OCI-LY7 (cell line): ENCODE data around the gene NUP133. TPM values are rescaled to one million over a fixed set of nuclear protein-coding genes. Genes with fewer than 3 reads are reported as not detected.

Experiments
- BruUV-seq: library from RNA; stranded (reverse); fragments of 400-500 nt; replicated peaks from 2 replicates; lab custom pipeline; 2021; lab: Mats Ljungman, UMichigan
- CTCF ChIA-PET: fragments of 300-600 bp; sonication (Branson Sonifier 250); formaldehyde crosslinking; loops from one replicate; lab custom pipeline; 2022; ENCODE audit warnings: antibody characterized with exemption; ENCODE audit not compliant: unreplicated experiment; lab: Charles Lee
- POLR2A ChIA-PET: fragments of 300-600 bp; sonication (Branson Sonifier 250); formaldehyde crosslinking; loops from one replicate; lab custom pipeline; 2022; ENCODE audit warnings: antibody characterized with exemption; lab: Charles Lee
- DNase-seq: peaks from one replicate; pipeline ENCODE4 v3.0.0-alpha.2; 2015; ENCODE audit warnings: low spot score
- H2AFZ ChIP-seq: fragments of 200-600 bp; sonication (generic), shearing (Covaris generic); 2 replicates; pipeline ENCODE4 v1.6.1; 2014; ENCODE audit warnings: mild to moderate bottlenecking, antibody characterized with exemption, low read length, moderate library complexity
- H3K27ac ChIP-seq: fragments of 200-600 bp; sonication (generic); 2 replicates; pipeline ENCODE4 v1.5.1; 2014; ENCODE audit warnings: mixed run types, low read depth, mild to moderate bottlenecking, moderate library complexity, low read length, inconsistent platforms; ENCODE audit not compliant: poor library complexity, severe bottlenecking
- H3K36me3 ChIP-seq: fragments of 200-600 bp; sonication (generic); 2 replicates; pipeline ENCODE4 v1.6.1; 2014; ENCODE audit warnings: mild to moderate bottlenecking, antibody characterized with exemption, low read length, moderate library complexity, mixed read lengths; ENCODE audit not compliant: insufficient read depth
- H3K4me1 ChIP-seq: fragments of 200-600 bp; sonication (generic); 2 replicates; pipeline ENCODE4 v1.5.1; 2014; ENCODE audit warnings: mild to moderate bottlenecking, low read length; ENCODE audit not compliant: insufficient read depth, poor library complexity, severe bottlenecking
- H3K4me2 ChIP-seq: fragments of 200-600 bp; sonication (generic); 2 replicates; pipeline ENCODE4 v1.6.1; 2014; ENCODE audit warnings: mild to moderate bottlenecking, low read length
- H3K4me3 ChIP-seq: fragments of 200-600 bp; sonication (generic); 2 replicates; pipeline ENCODE4 v1.5.1; 2014; ENCODE audit warnings: mild to moderate bottlenecking, low read depth, low read length; ENCODE audit not compliant: poor library complexity, severe bottlenecking
- H3K79me2 ChIP-seq: fragments of 200-600 bp; sonication (generic); 2 replicates; pipeline ENCODE4 v1.6.1; 2016; ENCODE audit warnings: low read depth, mild to moderate bottlenecking, low read length, moderate library complexity, mixed read lengths; ENCODE audit not compliant: insufficient read depth
- H3K9me2 ChIP-seq: fragments of 200-600 bp; sonication (generic); 2 replicates; pipeline ENCODE4 v1.6.1; 2016; ENCODE audit warnings: mild to moderate bottlenecking, low read length, mixed read lengths; ENCODE audit not compliant: insufficient read depth
- H3K9me3 ChIP-seq: fragments of 200-600 bp; sonication (generic); 2 replicates; pipeline ENCODE4 v1.6.1; 2014; ENCODE audit warnings: mild to moderate bottlenecking, mixed run types, low read length, mixed read lengths
- H4K20me1 ChIP-seq: fragments of 200-600 bp; sonication (generic); 2 replicates; pipeline ENCODE4 v1.6.1; 2014; ENCODE audit warnings: mild to moderate bottlenecking, antibody characterized with exemption, low read length, moderate library complexity, mixed read lengths; ENCODE audit not compliant: insufficient read depth
- CTCF ChIP-seq: fragments of 200-600 bp; sonication (generic); conservative IDR thresholded peaks from 2 replicates; pipeline ENCODE4 v1.5.1; 2014; ENCODE audit warnings: mild to moderate bottlenecking, antibody characterized with exemption, low read length, moderate library complexity, mixed read lengths
- EZH2phosphoT487 ChIP-seq: fragments of 200-600 bp; sonication (generic); IDR thresholded peaks from 2 replicates; pipeline ENCODE4 v1.6.1; 2018; ENCODE audit warnings: low read depth, borderline replicate concordance, mild to moderate bottlenecking, mixed run types, antibody characterized with exemption, low read length, moderate library complexity, mixed read lengths
- intact Hi-C: fragments of 100-400 bp; cut with micrococcal nuclease; formaldehyde crosslinking; loops from one replicate; pipeline ENCODE4 v1.10.0; 2022; ENCODE audit not compliant: unreplicated experiment
- total RNA-seq, 2 experiments: library from RNA; depleted of rRNA in 1 of 2; stranded (reverse); fragments of >200 nt in 1 of 2; shearing (Covaris generic) in 1 of 2; gene quantifications; 2 replicates each; pipeline ENCODE4 v1.2.3, GENCODE V29; 2014 to 2022

Gene NUP133
- total RNA-seq, 2 experiments from 2014 or later: 33.0 to 50.4 TPM

- ChIA-PET POLR2A (interaction anchor here (0.5 to 1.4 kb wide), 10 partner anchors 11 to 683 kb away, joined by 3 to 10 read pairs (median 3); no protein-coding TSS in a partner anchor), CTCF (no interaction called here)
- no TSS peak for BruUV-seq
- no peaks in the 10 kb centered on the region for H3K4me1 ChIP-seq
- H3K4me2 ChIP-seq: no peak overlapping the region
- no peak overlapping the region for H3K27ac ChIP-seq
- TF ChIP-seq CTCF (no peak), EZH2phosphoT487 (no peak)
- H3K9me2 ChIP-seq: no peaks in the 10 kb centered on the region
- no peaks in the 10 kb centered on the region for H3K79me2 ChIP-seq
- peaks cover 56% of the 10 kb centered on the region for H3K36me3 ChIP-seq
- H3K9me3 ChIP-seq: no peaks in the 10 kb centered on the region
- no peak overlapping the region for H3K4me3 ChIP-seq
- no peak overlapping the region for H2AFZ ChIP-seq
- no peaks in the 10 kb centered on the region for H4K20me1 ChIP-seq
- DNase-seq: no peak
- intact Hi-C loops: no loop called here
Observed at GRCh38 chr1:229440851-229441537, 67.1 kb downstream of the NUP133 start.

- Histone ChIP-seq H3K36me3 (peaks cover 33% of the 10 kb centered on the region), H3K9me2 (no peaks in the 10 kb centered on the region), H3K27ac (no peak overlapping the region), H3K79me2 (no peaks in the 10 kb centered on the region), H3K9me3 (no peaks in the 10 kb centered on the region), H3K4me3 (no peak overlapping the region), H3K4me2 (no peak overlapping the region), H2AFZ (no peak overlapping the region), H4K20me1 (no peaks in the 10 kb centered on the region), H3K4me1 (no peaks in the 10 kb centered on the region)
- ChIA-PET CTCF (interaction anchor here (1.1 kb wide), 1 partner anchor 183 kb away, joined by 3 read pairs; no protein-coding TSS in a partner anchor), POLR2A (interaction anchor here (0.5 to 1.6 kb wide), 3 partner anchors 10 to 22 kb away, joined by 3 to 5 read pairs (median 3); no protein-coding TSS in a partner anchor)
- BruUV-seq: no TSS peak
- intact Hi-C loops: no loop called here
- no peak for DNase-seq
- TF ChIP-seq EZH2phosphoT487: no peak
- no peak for TF ChIP-seq CTCF
Observed at GRCh38 chr1:229438021-229438420, 70.1 kb downstream of the NUP133 start.

- CTCF ChIA-PET: interaction anchor here (1.1 kb wide), 1 partner anchor 182 kb away, joined by 3 read pairs; no protein-coding TSS in a partner anchor
- Histone ChIP-seq H3K79me2 (no peaks in the 10 kb centered on the region), H3K27ac (no peak overlapping the region), H2AFZ (no peak overlapping the region), H3K9me3 (no peaks in the 10 kb centered on the region), H3K4me2 (no peak overlapping the region), H3K4me1 (no peaks in the 10 kb centered on the region), H3K9me2 (no peaks in the 10 kb centered on the region), H3K36me3 (peaks cover 29% of the 10 kb centered on the region; the same call in 1 of the 2 replicates), H3K4me3 (no peak overlapping the region), H4K20me1 (no peaks in the 10 kb centered on the region)
- DNase-seq: no peak
- TF ChIP-seq EZH2phosphoT487 (no peak), CTCF (no peak)
- intact Hi-C loops: no loop called here
- no TSS peak for BruUV-seq
- POLR2A ChIA-PET: interaction anchor here (0.5 to 1.6 kb wide), 5 partner anchors 9 to 180 kb away, joined by 3 to 5 read pairs (median 3); no protein-coding TSS in a partner anchor
Observed at GRCh38 chr1:229437443-229437842, 70.7 kb downstream of the NUP133 start.
